HPDE6-E6E7 (cell line): ENCODE results near the gene NELFCD.
"Not testable (repeated sequence)": the region's sequence is repeated elsewhere in the genome, so short reads cannot be mapped to it uniquely, and the experiment has no call there.

Experiments
- DNase-seq: peaks from one replicate; pipeline ENCODE4 v3.0.0; 2011; ENCODE audit warnings: missing footprints; ENCODE audit errors: extremely low spot score

NELFCD gene

DNA sequence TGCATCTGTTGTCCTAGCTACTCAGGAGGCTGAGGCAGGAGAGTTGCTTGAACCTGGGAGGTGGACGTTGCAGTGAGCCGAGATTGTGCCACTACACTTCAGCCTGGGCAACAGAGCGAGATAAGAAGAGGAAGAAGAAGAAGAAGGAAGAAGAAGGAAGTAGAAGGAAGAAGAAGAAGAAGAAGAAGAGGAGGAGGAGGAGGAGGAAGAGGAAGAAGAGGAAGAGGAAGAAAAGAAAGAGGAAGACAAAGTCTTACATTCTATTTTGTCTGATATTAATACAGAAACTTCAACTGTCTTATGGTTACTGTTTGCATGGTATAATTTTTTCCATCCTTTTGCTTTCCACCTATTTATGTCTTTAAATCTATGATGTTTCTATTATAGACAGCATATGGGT is 7.2 kb upstream of the NELFCD start:
- DNase-seq: no peak

DNA sequence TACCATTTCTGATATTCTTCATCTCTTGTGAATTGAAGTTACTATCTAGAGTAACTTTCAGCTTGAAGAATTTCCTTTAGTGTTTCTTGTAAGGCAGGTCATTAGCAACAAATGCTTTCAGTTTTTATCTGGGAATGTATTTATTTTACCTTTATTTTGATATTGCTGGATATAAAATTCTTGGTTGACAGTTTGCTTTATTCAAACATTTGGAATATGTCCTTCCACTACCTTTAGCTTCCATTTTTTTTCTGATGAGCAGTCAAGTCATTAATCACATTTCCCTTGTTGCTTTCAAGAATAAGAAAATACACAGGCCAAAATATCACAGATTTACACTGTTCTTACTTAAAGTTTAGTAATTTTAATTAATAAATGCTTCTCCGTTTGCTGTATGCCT is 5.7 kb upstream of the NELFCD start:
- no peak for DNase-seq

DNA sequence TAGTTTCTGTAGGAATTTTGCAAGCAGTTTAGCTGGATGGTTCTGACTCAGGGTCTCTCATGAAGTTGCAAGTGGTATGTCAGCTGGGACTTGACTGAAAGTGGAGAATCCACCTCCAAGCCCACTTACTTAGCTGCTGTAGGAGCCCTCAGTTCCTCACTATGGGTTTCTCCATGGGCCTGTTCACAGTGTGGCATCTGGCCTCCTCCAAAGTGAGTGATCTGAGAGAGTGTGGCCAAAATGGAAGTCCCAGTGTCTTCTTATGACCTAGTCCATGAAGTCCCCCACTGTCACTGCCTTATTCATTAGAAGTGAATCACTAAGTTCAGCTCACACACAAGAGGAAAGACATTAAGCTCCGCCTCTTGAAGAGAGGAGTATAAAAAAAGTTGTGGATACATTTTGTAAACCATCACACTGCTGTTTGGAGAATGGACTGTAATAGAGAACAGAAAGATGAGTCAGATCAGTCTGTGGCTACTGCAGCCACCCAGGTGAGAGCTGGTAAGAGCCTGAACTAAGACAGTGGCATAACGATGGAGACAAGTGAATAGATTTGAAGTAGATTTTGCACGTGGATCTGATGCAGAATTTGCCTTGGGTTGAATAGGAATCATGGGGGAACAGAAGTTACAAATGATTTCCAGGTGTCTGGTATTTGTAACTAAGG is 4.9 kb upstream of the NELFCD start:
- DNase-seq: no peak

DNA sequence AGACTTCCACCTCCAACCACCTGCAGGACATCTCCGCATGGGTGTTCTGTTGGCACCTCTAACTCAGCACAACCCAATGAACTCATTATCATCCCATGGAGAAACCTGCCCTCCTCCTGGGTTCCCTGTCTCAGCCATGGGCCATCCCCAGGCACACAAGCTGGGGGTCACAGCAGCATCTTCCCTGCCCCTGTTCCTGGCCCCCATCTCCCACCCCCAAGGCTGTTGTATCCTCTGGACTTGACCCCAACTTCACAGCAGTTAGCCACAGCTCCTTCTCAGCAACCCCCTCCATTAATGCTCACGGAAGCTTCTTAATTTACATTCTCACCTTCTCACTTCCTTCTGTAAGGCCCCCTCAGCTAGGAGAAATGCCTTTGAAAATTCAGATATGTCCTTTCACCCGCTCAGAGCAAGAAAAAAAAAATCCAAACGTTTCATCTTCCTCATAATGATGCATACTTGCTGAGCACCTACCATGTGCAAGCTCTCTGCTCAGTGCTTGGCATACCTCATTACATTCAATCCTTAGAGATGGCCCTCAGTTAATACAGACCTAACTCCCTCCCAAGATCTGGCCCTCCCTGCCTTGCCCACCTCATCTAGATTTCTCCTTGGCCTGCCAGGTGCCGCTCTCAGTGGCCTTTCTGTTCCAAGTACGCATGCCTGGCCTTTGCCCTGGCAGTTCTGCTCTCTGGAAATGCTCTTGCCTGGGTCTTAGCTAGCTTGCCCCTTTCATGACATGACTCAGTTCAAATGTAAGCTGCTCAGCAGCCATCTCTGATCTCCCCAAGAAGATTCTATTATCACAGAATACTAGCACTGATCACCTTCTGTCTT is 2.5 kb upstream of the NELFCD start:
- no peak for DNase-seq

DNA sequence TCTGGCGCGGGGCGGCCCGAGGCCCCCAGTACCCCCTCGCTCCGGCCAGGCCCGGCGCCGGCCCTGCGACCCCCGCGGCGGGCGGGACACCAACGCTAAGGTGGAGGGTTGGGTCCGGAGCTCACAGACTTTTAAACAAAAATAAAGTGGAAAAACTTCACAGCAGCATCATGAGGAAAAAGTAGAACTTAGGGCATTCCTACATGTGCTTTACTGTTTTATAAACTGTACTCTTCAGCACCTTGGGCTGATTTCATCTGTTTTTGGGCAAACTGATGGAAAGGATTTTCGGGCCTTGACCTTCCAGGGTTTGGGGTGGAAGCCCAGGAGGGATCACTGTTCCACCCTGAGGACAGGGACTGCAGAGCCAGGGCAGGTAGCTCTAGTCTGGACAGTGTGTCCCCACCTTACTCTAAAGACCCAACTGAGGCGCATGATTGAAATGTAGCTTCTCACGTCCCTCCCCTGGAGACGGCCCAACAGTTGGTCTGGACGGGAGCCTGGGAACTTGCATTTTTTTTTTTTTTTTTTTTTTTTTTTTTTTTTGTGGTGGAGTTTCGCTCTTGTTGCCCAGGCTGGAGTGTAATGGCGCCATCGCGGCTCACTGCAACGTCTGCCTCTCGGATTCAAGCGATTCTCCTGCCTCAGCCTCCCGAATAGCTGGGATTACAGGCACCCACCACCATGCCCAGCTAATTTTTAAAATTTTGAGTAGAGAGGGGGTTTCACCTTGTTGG is 740 bp downstream of the NELFCD start:
- DNase-seq: peak; percentile 55

DNA sequence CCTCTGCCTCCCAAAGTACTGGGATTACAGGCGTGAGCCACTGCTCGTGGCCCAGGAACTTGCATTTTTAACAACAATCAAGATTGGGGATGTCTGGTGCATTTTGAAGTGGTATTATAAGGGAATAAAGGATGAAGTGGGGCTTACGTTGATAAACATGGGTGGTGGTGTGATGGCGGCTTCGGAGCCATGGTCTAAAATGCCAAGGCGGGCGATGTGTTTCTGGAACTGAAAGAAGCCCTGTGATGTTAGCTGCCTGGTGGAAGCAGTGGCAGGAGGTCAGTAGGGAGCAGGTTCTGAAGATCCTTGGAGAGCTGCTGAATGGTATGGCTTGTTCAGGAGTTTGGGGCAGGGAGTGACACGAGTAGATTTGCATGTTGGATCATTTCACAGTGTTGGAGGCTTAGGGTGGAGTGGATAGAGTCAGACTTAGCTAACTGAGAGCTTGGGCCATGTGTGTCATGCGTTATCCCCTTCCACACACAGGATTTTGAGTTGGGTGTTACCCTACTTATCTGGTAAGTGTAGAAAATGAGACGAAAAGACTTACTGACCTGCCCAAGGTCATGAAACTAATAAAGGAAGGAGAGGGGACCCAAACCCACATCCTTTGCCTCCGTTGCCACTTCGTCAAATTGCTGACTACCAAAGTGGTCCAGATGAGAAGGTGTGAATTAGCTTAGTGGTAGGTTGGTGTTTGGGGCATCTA is 1.5 kb downstream of the NELFCD start:
- no peak for DNase-seq

DNA sequence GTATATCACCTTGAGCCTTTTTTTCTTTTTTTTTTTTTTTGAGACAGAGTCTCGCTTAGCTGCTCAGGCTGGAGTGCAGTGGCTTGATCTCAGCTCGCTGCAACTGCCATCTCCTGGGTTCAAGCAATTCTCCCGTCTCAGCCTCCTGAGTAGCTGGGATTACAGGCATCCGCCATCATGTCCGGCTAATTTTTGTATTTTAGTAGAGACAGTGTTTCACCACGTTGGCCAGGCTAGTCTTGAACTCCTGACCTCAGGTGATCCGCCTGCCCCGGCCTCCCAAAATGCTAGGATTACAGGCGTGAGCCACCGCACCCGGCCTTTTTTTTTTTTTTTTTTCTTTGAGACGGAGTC is 2.0 kb downstream of the NELFCD start:
- DNase-seq: not testable (repeated sequence)

DNA sequence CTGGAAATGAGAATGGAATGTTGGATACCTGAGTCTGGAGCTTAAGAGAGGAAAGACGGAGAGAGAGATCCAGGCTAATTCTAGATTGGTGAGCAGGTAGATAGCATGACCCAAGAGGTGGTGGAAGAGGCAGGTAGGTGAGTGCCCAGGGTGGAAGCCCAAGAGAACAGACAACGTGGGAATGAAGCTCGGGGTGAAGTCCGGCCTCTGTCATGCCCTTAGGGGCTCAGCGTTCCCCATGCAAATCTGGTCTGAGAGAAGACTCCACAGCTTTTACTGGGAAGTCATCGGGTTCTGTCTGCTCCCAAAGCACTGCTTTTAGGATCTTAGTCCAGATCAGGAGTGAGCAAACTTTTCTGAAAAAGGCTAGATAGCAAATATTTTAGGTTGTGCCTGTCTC is 3.6 kb downstream of the NELFCD start:
- DNase-seq: no peak

DNA sequence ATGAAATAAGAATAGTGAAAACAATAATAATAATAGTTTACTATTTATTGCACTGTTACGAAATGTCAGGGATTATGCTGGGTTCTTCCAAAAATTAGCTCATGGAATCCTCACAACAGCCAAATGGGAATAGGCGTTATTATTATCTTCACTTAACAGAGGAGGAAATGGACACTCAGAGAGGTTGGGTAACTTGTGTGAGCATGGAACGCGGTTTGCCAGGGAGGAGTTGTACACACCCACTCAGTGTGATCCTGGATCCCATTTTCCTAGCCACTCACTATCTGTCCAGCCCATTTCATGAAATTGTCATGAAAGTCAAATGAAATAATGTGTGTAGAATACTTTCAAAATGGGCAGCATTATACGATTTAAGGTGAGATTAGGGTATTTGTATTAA is 4.6 kb downstream of the NELFCD start:
- no peak for DNase-seq

DNA sequence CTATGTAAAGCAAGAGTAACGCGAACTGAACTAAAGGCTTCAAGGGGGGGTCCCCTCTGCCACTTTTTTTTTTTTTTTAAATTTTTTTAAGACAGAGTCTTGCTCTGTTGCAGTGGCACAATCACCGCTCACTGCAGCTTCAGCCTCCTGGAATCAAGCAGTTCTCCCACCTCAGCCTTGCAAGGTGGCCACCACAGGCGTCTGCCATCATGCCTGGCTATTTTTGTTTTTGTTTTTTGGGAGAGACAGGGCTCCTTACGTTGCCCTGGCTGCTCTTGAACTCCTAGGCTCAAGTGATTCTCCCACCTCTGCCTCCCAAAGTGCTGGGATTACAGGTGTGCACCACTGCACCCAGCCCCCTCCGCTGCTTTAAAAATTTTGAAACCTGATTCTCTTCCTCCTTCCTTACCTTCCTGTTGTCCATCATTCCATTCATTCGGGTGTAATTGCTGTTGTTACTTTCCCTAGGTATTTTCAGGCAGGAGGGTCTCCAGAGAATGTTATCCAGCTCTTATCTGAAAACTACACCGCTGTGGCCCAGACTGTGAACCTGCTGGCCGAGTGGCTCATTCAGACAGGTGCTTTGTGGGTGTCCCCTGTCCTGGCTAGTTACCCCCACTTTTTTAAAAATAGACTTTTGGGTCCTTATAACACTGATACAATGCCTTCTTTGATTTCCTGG is 5.4 kb downstream of the NELFCD start:
- DNase-seq: no peak

DNA sequence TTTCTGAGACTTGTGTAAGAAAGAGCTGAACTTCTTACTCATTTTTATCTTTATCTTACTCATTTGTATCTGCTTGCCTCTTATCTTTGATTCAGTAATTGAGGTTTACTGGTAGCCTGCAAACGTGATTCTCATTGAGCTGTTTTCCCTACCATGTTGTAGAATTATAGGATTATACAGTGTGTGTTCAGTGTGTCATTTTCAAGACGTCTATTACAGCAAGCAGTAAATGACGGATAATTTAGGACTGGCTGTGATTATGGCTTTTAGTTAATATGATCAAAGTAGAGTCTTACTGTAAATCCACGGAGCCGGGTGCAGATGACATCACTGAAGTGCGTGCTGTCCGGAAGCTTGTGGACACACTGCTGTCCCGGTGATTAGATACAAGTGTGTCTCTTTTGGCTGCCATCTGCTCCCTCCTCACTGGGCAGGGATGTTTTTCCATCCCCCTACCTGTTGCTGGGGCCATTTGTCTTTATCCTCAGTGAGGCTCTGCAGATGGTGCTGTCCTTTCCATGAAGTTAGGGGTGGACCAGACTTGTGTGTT is 6.0 kb downstream of the NELFCD start:
- DNase-seq: no peak

DNA sequence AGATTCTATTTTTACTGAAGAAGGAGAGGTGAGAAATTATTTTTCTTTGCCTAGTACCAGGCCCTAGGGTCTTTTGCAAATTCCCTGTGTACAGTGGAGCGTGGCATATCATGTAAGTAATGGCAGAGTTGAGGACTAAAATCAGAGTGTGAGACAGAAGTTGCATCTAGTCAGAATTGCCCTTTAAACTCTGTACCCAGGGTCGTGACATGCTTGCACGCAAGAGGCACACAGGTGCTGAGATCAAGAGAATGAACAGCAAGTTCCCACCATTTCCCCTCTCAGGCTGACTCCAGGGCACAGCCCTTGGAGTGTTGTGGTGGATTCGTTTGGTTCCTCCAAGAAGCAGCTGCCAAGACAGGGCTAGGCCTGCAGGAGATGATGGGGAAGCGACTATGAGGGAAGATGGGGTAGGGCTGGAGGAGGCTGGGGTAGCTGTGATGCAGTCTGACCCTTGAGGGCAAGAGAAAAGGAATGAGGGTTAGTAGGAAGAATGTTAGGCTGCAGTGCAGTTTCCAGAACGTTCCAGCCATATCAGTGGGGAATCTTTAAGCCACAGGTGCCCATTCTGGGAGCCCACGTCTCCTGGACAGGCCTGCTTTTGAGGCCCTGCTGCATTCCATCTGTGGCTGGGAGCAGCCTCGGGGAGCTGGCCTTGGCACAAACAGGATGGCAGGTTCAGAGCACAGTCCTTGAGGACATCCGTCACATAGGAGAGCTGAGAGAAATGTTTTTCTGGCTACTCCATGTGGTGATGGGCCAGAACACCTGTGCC is 6.9 kb downstream of the NELFCD start:
- no peak for DNase-seq

DNA sequence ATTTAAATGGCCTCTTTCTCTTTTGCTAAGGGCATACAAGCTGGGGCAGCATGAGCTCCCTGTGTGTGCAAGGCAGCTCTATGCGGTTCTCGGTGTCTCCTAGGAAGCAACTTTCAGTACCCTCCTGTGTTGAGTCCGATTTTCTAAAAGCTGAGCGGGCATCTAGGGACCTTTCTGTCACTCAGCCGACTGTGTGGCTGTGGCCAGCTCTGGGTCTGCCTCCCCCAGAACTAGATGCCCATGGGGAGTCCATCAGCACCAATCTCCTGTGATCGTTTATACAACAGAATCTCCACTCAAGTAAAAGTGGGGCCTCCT is 7.5 kb downstream of the NELFCD start:
- no peak for DNase-seq

DNA sequence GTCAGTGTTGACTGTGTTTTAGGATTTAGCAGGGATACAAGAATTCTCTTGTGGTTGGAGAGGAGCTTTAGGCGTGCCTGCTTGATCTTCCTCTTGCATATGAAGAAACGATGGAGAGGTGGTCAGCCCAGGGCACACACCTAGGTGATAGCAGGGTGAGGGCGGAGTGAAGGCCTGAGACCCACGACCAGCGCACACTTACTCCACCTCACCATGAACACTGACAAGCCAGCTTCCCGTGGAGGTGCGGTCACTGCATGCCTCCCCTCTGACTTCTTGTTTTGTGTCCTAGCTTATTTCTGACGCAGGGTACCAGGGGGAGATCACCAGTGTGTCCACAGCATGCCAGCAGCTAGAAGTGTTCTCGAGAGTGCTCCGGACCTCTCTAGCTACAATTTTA is 8.1 kb downstream of the NELFCD start:
- no peak for DNase-seq

DNA sequence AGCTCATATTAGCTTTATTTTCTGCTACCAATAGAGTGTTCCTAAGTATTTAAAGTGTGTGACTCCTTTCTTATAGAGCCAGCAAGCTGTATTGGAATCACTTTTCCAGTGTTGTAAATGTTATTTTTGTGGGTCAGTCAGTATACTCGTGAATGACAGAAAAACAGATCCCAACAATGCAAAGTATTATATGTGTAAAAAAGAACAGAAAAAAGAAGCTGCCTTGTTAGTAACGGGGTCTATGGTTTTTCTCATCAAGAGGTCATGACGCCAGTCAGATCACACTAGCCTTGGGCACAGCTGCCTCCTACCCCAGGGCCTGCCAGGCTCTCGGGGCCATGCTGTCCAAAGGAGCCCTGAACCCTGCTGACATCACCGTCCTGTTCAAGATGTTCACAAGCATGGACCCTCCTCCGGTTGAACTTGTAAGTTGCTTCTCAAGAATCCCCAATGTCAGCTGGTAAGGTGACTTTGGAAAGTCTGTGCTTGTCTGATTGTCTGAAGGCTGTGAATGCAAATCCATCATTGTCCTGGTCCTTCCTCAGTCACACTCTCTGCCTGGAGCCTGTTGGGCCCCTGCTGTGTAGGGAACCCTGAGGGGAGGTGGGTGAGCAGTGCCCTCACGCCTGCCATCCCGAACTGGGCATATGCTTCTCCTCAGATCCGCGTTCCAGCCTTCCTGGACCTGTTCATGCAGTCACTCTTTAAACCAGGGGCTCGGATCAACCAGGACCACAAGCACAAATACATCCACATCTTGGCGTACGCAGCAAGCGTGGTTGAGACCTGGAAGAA is 9.8 kb downstream of the NELFCD start:
- no peak for DNase-seq

DNA sequence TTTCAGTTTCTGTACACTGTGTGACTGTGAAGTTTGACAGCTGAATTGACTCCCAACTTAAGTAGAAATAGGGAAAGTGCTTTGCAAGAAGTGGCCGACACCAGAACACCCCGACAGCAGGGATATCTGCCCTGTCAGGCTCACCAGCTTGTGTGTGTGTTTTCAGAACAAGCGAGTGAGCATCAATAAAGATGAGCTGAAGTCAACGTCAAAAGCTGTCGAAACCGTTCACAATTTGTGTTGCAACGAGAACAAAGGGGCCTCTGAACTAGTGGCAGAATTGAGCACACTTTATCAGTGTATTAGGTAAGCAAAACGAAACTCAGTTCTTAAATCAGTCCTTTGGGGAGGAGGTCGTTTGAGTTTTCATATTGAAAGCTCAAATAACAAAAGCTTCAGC is 10.7 kb downstream of the NELFCD start:
- DNase-seq: no peak

DNA sequence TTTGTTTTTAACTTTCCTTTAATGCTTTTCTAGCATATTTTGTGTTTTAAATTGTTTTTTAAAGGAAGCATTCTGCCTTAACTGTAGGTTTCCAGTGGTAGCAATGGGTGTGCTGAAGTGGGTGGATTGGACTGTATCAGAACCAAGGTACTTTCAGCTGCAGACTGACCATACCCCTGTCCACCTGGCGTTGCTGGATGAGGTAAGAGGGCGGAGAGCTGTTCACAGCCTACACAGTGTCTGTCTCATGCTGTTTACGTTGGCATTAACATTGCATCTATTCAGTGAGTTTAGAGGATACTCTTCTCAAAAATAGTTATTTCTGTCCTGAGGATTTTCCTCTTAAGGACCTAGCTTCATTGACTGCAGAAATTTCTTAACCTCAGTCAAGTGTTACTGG is 11.9 kb downstream of the NELFCD start:
- no peak for DNase-seq

DNA sequence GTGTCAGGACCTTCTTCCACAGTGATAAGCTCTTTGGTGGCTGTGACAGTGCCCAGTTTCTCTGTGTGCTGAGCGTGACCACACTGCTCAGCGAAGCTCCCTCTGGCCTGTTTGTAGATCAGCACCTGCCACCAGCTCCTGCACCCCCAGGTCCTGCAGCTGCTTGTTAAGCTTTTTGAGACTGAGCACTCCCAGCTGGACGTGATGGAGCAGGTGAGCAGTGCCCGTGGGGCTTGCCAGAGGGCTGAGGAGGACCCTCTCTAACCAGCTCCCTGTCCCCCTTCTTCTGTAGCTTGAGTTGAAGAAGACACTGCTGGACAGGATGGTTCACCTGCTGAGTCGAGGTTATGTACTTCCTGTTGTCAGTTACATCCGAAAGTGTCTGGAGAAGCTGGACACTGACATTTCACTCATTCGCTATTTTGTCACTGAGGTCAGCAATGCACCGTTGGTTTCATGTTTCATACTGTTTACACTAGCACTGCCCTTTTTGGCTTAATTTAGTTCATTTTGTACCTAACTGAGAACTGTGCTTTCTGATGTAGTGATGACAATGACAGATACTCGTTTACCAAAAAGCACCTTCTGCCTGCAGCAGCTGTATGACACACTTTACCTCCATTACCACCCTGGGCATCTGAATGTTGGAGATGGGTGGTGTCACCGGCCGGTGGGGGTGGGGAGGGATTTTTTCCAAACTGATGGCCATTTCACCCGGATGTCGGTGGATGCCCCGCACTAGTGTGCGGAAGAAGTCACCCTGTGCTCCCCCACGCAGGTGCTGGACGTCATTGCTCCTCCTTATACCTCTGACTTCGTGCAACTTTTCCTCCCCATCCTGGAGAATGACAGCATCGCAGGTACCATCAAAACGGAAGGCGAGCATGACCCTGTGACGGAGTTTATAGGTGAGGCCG is 12.5 kb downstream of the NELFCD start:
- no peak for DNase-seq
